22Rv1 (cell line): ENCODE data around the gene RPTOR.

Experiments
- CTCF ChIP-seq: fragments of 450-650 bp; IDR thresholded peaks from 2 replicates; pipeline ENCODE4 v1.5.1; 2017; ENCODE audit warnings: mild to moderate bottlenecking
- ZFX ChIP-seq: fragments of 450-650 bp; IDR thresholded peaks from 2 replicates; pipeline ENCODE4 v1.6.1; 2017; ENCODE audit warnings: antibody characterized with exemption, borderline replicate concordance

GRCh38 chr17:80544655-80545498 is at the start of gene RPTOR:
- TF ChIP-seq CTCF (no peak), ZFX (no peak)
